GM19452 (cell line): ENCODE results near the gene RBM7.

Source experiments
- ATAC-seq: cut with Tn5 transposase; IDR thresholded peaks from one replicate; pipeline ENCODE4 v1.9.1; 2021; ENCODE audit not compliant: unreplicated experiment

Gene RBM7

GRCh38 chr11:114400216-114400914, at the start of gene RBM7, which contains the start of gene C11orf71:
RBM7 (plus strand) TSS chr11:114400666; CDS start chr11:114400672, 6 bp downstream.
C11orf71 (minus strand) TSS chr11:114400511; CDS start chr11:114400331, 180 bp downstream.
- peak; percentile 96 for ATAC-seq

- ATAC-seq = no peak
These were observed 47.0 kb upstream of the RBM7 start for GRCh38 chr11:114353443-114353842.

- ATAC-seq = no peak
These were observed 46.4 kb upstream of the RBM7 start for GRCh38 chr11:114354076-114354475.

GRCh38 chr11:114358716-114359115, 41.8 kb upstream of the RBM7 start:
- ATAC-seq = no peak

GRCh38 chr11:114359342-114359741, 41.1 kb upstream of the RBM7 start:
- no peak for ATAC-seq

GRCh38 chr11:114362326-114362725, 38.1 kb upstream of the RBM7 start:
- ATAC-seq = no peak

- ATAC-seq = no peak
These were observed 37.5 kb upstream of the RBM7 start for GRCh38 chr11:114362958-114363357.

- ATAC-seq = no peak
These were observed 33.9 kb upstream of the RBM7 start for GRCh38 chr11:114366331-114367243.

- no peak for ATAC-seq
These were observed 33.1 kb upstream of the RBM7 start for GRCh38 chr11:114367244-114367957.

- ATAC-seq = no peak
These were observed 31.4 kb upstream of the RBM7 start for GRCh38 chr11:114368918-114369680.

- no peak for ATAC-seq
These were observed 25.4 kb upstream of the RBM7 start for GRCh38 chr11:114375052-114375451.

- no peak for ATAC-seq
These were observed 22.7 kb upstream of the RBM7 start for GRCh38 chr11:114377612-114378267.

GRCh38 chr11:114379394-114380069, 20.9 kb upstream of the RBM7 start:
- no peak for ATAC-seq

- no peak for ATAC-seq
These were observed 18.0 kb upstream of the RBM7 start for GRCh38 chr11:114382509-114382908.

- ATAC-seq = no peak
These were observed 16.0 kb upstream of the RBM7 start for GRCh38 chr11:114384487-114384886.

GRCh38 chr11:114386131-114386530, 14.3 kb upstream of the RBM7 start:
- ATAC-seq = no peak

- ATAC-seq = no peak
These were observed 13.9 kb upstream of the RBM7 start for GRCh38 chr11:114386545-114386944.

GRCh38 chr11:114392735-114393667, 7.5 kb upstream of the RBM7 start:
- ATAC-seq = no peak
